GM21381 (cell line): ENCODE results near the gene IL34.
"Not testable (repeated sequence)": the region's sequence is repeated elsewhere in the genome, so short reads cannot be mapped to it uniquely, and the experiment has no call there.

Experiments used
- ATAC-seq: cut with Tn5 transposase; IDR thresholded peaks from one replicate; pipeline ENCODE4 v1.9.1; 2021; ENCODE audit warnings: mild to moderate bottlenecking, moderate library complexity; ENCODE audit not compliant: unreplicated experiment

Gene IL34

GRCh38 chr16:70656712-70657263 is 10.4 kb downstream of the IL34 start:
- no peak for ATAC-seq

- ATAC-seq, result no peak
These were observed 11.6 kb downstream of the IL34 start for GRCh38 chr16:70657956-70658355.

- ATAC-seq, result no peak
These were observed 12.6 kb downstream of the IL34 start for GRCh38 chr16:70658921-70659320.

- no peak for ATAC-seq
These were observed 13.2 kb downstream of the IL34 start for GRCh38 chr16:70659546-70659945.

GRCh38 chr16:70659953-70660671 is 13.8 kb downstream of the IL34 start:
- ATAC-seq, result no peak

GRCh38 chr16:70660672-70661350 is 14.5 kb downstream of the IL34 start:
- no peak for ATAC-seq

GRCh38 chr16:70661534-70661917 is 15.2 kb downstream of the IL34 start:
- ATAC-seq, result no peak

GRCh38 chr16:70661918-70662641 is 15.7 kb downstream of the IL34 start:
- no peak for ATAC-seq

GRCh38 chr16:70662991-70663523 is 16.7 kb downstream of the IL34 start:
- ATAC-seq, result no peak

- ATAC-seq, result no peak
These were observed 17.4 kb downstream of the IL34 start for GRCh38 chr16:70663524-70664324.

GRCh38 chr16:70664325-70665112 is 18.2 kb downstream of the IL34 start:
- no peak for ATAC-seq

- ATAC-seq, result no peak
These were observed 18.8 kb downstream of the IL34 start for GRCh38 chr16:70665113-70665694.

GRCh38 chr16:70665806-70666735 is 19.7 kb downstream of the IL34 start:
- ATAC-seq, result no peak

GRCh38 chr16:70670175-70670574 is 23.8 kb downstream of the IL34 start:
- ATAC-seq, result no peak

- not testable (repeated sequence) for ATAC-seq
These were observed 24.6 kb downstream of the IL34 start for GRCh38 chr16:70670938-70671337.

- ATAC-seq, result no peak
These were observed 28.1 kb downstream of the IL34 start for GRCh38 chr16:70674221-70675014.

- no peak for ATAC-seq
These were observed 29.6 kb downstream of the IL34 start for GRCh38 chr16:70675851-70676513.
